Mucosa of gallbladder (tissue), 1 donor: ENCODE results near the gene EXOC3. TPM values are rescaled to one million over a fixed set of nuclear protein-coding genes. Genes with fewer than 3 reads are reported as not detected.

Source experiments
- DNase-seq: peaks from one replicate; pipeline ENCODE4 v3.0.0-alpha.2; 2020; ENCODE audit warnings: low spot score
- total RNA-seq: library from RNA; stranded (reverse); gene quantifications from one replicate; pipeline ENCODE4 v1.2.1, GENCODE V29; 2021
- donor health status: DM: no; HTN: no; CAD: no.

EXOC3 gene
- total RNA-seq, 1 donor from 2014 or later, result 71.6 TPM

DNA sequence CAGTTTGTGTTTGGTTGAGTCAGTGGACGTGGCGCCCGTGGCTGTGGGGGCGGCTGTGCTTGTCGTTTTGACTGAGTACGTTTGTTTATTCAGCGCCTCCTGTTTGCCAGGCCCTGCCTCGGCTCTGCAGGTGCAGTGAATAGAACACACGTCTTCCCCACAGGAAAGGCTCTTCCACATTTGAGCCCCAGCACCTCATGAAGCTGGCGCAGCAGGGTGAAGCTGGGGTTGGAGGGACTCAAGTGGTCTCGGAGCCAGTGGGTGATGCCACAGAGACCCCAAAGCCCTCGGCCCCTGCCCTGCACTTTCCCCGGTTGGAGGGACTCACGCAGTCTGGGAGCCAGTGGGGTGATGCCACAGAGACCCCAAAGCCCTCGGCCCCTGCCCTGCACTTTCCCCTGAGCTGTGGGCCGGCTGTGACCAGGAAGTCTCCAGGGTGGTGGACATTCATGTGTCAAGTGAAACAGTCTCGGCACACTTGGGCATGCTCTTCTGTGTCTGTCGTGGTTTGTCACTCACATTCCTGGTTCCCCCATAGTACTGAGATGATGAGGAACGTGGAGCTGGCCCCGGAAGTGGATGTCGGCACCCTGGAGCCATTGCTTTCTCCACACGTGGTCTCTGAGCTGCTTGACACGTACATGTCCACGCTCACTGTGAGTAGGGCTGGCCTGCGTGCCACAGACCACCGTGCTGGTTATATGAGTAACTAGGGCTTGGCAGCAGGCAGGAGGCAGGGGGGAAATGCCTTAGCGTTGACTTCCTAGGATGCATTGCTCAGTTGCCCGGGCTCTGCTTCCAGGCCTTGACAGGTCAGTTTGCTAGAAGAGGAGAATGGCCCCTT, 13.6 kb downstream of the EXOC3 start:
- no peak for DNase-seq

DNA sequence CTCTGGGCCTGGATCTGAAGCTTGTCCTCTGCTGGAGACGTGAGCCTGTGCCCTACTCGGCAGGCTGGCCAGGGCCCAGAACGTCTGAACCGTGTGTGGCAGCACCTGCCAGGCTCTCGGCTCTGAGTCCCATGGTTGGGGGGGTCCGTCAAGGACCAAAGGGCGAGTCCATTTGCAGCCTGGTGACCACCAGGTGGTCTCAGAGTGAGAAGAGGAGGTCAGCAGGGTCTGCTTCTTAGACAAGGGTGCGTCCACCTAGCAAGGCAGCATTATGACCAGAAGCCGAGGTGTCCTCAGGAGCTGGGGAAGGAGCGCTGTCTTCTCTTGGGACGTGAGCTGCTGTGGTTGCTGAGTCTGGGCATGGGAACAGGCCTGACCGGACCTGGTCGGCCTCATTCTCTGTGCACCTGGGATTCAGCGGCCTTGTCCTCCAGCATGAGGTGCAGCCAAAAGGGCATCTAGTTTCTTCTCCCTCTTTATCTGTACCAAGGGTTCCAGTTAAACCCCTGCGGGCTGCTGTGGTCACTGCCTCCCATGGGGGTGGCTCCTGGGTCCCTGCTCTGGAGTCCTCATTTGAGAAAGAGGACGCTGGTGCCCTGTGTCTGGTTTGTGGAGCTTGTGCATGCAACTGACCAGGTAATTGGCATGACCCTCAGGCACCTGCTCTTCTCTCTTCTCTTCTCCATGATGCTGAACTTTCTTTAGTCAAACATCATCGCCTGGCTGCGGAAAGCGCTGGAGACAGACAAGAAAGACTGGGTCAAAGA, 14.4 kb downstream of the EXOC3 start:
- DNase-seq, result no peak

DNA sequence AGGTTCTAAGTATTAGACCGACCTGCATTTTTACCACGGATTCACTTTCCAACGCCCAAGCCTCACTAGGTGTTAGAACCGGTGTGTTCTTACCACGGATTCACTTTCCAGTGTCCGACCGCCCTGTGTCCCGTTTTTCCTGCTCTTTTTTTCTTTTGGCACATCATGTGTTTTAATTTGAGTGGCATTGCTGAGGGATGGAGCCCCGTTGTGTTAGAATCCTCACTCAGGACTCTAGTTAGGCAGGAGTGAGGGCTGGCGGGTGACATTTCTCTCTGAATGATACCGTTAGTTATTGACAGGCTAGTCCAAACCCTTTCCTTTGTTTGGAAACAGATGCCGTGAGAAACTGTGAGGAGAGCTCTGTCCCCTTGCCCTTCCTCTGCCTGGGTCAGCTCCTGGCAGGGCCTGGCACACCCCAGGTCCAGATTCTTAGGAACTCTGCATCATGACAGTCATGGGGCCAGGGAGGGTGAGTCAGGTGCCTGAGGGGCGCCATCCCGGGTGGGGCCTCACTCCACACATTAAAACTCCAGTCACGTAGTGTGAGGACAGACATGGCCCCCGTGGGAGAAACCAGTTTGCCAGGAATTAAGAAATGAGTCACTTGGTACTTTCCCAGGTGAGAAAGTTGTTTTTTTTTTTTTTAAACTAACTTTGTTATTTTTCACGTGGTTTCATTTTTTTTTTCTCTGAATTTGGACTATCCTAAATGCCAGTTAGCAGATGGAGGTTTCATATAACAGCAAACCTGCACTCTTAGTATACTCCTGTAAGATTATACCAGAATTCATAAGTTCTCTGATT, 15.8 kb downstream of the EXOC3 start:
- no peak for DNase-seq

- no peak for DNase-seq
Measured at GRCh38 chr5:459562-460272, 16.7 kb downstream of the EXOC3 start.

GRCh38 chr5:460273-460625, 17.3 kb downstream of the EXOC3 start:
- DNase-seq, result no peak

DNA sequence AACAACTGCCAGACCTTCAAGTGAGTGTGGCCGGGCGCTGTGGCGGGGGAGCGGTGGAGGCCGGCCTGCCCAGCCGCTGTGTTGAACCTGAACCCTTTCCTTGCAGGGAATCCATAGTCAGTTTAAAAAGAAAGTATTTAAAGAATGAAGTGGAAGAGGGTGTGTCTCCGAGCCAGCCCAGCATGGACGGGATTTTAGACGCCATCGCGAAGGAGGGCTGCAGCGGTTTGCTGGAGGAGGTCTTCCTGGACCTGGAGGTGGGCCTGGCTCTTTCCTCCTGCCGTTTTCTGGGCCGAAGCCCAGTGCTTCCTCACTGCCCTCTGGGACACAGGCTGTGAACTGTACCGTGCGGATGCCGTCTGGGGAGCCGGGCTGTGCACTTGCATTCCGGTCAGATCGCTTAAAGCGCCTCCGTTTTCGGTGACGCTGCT, 19.1 kb downstream of the EXOC3 start:
- no peak for DNase-seq

- DNase-seq, result no peak
Measured at GRCh38 chr5:463301-463700, 20.3 kb downstream of the EXOC3 start.

GRCh38 chr5:463952-464351, 21.0 kb downstream of the EXOC3 start:
- DNase-seq, result no peak

GRCh38 chr5:464446-464842, 21.5 kb downstream of the EXOC3 start:
- DNase-seq, result no peak

GRCh38 chr5:464843-465590, 22.0 kb downstream of the EXOC3 start:
- no peak for DNase-seq

DNA sequence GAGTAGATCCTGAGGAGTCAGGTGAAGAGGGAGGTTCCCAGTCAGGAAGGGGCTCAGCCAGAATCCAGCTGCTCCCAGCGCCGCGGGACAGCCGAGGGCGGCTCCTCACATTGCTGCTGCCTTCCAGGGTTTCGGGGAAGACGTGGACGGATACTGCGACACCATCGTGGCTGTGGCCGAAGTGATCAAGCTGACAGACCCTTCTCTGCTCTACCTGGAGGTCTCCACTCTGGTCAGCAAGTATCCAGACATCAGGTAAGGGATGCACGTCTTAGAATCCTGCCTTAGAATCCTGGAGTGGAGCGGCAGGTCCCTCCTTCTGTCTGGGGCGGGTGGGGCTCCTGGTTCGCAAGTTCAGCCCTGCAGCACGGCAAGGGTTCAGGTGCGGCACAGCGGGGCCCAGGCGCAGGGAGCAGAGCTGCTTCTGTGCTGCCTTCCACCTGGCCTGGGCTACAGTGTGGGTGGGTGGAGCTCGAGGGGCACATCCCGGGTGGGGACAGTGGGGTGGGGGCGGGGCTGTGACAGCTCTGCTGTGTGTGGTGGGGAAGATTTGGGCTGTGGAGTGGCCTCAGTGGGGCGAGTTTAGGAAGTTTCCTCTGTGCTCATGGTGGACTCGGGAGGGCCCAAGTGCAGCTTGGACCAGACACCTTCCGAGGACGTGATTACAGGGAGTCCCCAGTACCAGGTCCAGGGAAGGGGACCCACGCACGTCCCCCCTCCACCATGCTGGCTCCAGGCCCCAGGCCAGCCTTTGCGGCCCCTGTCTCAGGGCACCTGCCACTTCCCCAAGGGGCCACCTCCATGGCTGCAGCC, 22.8 kb downstream of the EXOC3 start:
- DNase-seq, result no peak

- DNase-seq, result no peak
Measured at GRCh38 chr5:466661-467310, 23.8 kb downstream of the EXOC3 start.

DNA sequence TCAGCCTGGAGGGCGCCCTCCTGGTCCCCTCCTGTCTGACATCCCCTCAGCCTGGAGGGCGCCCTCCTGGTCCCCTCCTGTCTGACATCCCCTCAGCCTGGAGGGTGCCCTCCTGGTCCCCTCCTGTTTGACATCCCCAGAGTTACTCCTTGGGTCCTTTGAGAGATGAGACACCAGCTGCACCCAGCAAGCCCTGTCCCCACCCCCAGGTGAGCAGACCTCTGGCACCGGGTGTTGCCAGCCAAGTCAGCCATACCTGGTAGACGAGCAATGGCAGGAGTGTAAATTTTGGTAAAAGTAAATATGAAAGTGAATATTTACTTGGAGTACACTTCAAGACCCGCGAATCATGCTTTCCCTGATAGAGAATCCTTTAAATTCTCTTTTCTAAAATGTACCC, 25.4 kb downstream of the EXOC3 start:
- DNase-seq, result no peak

DNA sequence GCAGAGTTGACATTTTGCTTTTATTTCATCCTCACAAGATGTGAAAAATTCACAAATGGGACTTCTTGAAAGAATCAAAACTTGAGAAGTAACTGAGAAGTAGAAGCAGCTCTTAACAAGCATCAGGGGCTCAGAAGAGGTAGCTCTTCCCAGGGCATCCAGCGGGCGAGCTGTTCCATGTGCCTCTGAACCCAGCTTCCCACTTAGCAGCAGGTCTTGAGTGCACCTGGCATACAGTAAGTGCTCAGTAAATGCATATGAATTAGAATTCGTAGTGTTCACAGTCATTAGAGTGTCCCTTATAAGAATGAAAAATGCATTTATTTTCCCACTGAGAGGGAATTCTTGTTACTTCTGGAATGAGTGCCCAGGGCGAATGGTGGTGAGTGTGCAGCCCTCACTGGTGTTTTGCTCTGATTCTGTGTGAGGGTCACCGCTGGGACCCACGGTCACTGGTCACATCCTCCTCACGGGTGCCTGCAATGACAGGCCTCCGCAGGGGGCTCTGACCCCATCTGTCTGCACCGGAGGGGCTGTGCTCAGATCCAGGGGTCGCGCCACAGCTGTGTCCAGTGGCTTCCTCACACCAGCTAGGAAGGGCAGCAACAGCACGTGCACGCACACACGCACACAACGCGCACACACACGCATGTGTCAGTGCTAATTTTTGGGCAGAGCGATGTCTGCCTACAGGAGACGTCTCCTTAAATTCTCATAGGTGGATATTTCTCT, 26.9 kb downstream of the EXOC3 start:
- DNase-seq, result no peak

- DNase-seq, result no peak
Measured at GRCh38 chr5:470961-471749, 28.2 kb downstream of the EXOC3 start.

DNA sequence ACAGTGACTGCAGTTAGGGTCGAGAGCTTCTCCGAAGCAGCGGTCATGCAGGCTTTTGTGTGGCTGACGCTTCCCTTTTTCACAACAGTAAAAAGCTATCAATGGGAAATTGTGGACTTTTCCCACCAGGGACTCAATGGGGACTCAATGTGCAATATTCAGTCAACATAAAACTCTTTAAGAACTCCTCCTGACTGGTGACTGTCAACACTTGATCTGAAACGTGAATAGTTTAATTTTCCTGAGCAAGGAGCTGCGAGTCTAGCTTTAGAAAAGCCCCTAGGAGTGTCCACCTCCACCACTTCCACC, 28.7 kb downstream of the EXOC3 start:
- DNase-seq, result no peak

GRCh38 chr5:472076-472655, 29.2 kb downstream of the EXOC3 start:
- DNase-seq, result no peak
